HG02759 (cell line): ENCODE measurements around the gene RPL37A.
A peak's percentile ranks its signal among the peaks of the same experiment; 100 is the strongest.

Experiments used
- ATAC-seq: cut with Tn5 transposase; IDR thresholded peaks from one replicate; pipeline ENCODE4 v1.9.1; 2021; ENCODE audit warnings: mild to moderate bottlenecking, moderate library complexity; ENCODE audit not compliant: unreplicated experiment

RPL37A gene

GRCh38 chr2:216498379-216499352 lies at the start of gene RPL37A:
TSS of gene RPL37A (plus strand) at chr2:216498844. CDS start at chr2:216498875, 31 bp downstream.
- peak; percentile 89 for ATAC-seq

DNA sequence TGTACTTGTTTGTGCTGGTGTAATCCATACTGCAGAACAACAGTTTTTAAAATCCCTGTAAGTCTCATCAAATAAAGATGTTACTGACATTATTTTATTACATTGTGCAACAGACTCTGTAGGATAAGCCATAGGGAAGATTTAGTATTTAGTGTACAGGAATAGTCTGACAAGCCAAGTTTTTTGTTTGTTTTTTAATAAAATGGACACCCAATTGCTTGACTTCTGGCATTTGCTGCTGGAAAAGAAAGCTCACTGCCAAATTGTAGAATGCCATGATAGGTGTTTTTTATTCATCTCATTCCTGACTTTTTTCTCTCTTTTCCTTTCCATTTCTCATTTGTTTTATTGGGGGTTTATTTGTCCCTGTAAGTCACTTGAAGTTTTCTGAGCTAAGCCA lies 48.3 kb upstream of the RPL37A start:
- ATAC-seq = no peak

DNA sequence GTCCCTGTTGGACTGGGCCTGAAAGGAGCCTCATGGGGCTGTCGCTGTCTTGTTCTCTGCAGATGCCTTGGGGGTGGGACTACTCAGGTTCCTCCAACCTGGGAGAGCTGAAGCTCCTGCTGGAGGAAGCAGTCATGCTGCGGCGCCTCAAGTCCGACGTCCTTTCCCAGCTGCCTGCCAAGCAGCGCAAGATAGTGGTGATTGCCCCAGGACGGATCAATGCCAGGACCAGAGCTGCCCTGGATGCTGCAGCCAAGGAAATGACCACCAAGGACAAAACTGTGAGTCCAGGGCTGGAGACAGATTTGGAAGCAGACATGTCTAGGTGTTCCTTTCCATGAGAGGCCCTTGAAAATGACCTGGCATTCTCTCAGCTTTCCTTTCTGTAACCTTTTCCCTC lies 47.9 kb upstream of the RPL37A start:
- ATAC-seq = no peak

- no peak for ATAC-seq
These were observed 44.6 kb upstream of the RPL37A start for GRCh38 chr2:216453955-216454614.

GRCh38 chr2:216463148-216463547 lies 35.5 kb upstream of the RPL37A start:
- no peak for ATAC-seq

GRCh38 chr2:216464104-216464720 lies 34.4 kb upstream of the RPL37A start:
- no peak for ATAC-seq

GRCh38 chr2:216465579-216466195 lies 33.0 kb upstream of the RPL37A start:
- ATAC-seq = no peak

GRCh38 chr2:216467845-216468244 lies 30.8 kb upstream of the RPL37A start:
- no peak for ATAC-seq

GRCh38 chr2:216469661-216470060 lies 29.0 kb upstream of the RPL37A start:
- no peak for ATAC-seq

DNA sequence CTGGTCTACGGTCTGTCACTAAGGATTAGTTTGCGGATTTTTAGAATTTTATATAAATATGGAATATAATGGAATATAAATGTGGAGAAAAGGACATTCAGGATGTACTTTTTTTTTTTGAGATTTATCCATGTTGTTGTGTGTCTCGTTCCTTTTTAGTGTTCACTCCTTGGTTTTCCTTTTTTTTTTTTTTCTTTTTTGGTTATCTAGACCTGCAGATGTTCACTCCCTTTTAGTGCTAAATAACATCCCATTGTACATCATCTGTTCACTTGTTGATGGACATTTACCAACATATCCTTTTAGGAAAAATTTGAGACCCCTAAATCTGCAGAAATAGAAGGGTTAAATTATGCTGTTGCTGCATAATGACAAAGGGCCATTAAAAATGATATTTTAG lies 25.5 kb upstream of the RPL37A start:
- no peak for ATAC-seq

DNA sequence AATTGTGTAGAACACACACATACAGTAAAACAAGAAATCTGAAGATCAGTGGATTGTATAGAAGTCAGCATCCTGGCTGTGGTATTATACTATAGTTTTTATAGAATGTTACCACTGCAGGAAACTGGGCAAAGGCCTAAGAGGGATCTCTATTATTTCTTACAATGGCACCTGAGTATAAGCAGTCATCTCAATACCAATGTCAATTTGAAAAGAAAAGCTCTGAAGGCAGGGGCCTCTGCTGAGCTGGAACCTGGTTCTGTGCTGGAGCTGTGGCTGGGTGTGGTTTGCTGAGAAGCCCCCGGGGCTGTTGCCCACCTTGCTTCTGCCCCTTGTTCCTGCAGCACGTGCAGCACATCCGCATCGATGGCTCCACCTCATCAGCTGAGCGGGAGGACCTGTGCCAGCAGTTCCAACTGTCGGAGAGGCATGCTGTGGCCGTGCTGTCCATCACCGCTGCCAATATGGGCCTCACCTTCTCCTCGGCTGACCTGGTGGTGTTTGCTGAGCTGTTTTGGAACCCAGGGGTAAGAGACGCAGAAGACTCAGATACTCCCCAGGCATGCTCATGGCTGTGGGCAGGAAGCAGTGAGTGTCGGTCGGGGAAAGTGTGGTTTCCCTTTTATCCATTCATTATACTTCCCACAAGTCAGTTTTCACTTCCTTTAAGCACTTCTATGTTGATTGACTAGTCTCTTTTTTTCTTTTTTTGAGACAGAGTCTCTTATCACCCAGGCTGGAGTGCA lies 23.5 kb upstream of the RPL37A start:
- peak; percentile 69 for ATAC-seq

- ATAC-seq = no peak
These were observed 22.9 kb upstream of the RPL37A start for GRCh38 chr2:216475767-216476166.

- ATAC-seq = no peak
These were observed 21.2 kb upstream of the RPL37A start for GRCh38 chr2:216477283-216478035.

DNA sequence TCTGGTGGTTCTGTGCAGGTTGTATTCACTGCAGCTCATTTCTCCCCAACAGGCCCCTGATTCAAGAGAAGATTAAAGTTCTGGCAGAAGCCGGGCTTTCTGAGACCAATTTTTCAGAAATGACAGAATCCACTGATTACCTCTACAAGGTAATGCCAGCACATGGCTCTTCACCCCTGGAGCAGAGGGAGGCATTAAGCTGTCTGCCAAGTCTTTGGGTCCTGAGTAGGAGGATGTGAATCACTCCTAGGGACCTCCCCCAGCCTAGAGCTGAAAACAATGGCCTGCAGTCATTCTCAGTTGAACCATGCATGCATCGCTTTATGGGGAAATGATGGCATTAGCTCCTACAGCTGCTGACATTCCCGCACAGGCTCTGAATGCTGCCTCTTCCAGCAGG lies 20.5 kb upstream of the RPL37A start:
- ATAC-seq = peak; percentile 35

DNA sequence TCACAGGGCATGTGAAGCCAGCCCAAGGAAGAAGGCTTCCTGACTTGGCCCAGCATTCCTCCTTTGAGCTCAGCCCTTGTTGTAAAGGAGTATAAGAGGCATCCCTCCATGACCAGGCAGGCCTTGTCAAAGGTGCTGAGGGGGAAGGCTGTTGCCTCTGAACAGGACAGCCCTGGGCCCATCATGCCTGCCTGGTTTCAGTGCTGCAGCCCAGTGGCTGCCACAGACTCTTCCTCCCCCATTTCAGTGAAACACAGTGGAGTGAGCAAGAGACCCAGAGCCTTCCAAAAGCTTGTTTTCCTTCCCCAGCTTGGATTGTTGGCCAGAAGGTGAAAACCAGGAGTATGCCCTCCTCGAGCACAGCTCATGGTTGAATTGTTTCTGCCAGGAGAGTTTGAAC lies 19.9 kb upstream of the RPL37A start:
- ATAC-seq = no peak

DNA sequence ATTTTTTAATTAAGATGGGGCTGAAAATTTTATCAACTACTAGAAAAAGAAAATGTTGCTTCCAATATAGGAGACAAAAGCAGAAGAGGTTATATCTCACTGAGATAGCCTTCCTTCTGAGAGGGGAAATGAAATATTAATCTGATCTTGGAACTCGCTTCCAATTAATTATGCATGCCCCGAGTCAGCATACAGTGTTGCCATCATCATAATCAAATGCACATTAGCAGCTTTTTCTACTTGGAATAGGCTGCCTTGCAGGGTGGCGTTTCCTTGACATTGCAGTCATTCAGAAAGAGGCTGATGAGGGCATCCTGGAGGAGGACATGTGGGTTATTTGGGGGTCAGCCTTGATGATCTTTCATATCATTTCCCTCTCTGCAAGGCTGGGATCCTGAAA lies 18.4 kb upstream of the RPL37A start:
- ATAC-seq = no peak

- ATAC-seq = no peak
These were observed 16.0 kb upstream of the RPL37A start for GRCh38 chr2:216482640-216483039.

GRCh38 chr2:216485237-216485636 lies 13.4 kb upstream of the RPL37A start:
- ATAC-seq = no peak

- ATAC-seq = no peak
These were observed 12.9 kb upstream of the RPL37A start for GRCh38 chr2:216485745-216486144.

DNA sequence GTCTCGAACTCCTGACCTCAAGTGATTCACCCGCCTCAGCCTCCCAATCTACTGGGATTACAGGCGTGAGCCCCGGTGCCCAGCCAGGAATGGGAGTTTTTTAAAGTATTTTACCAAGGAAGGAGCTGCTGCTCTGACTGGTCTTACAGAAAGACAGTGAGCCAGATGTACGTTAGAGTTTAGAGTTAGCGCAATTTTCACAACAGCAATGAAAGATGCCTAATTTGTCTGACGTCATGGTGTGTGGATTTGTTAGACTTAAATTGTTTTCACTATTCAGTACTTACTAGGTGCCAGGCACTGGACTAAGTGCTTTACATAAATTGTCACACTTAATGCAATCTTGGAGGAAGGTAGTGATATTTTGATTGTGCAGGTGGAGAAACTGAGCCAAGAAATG lies 12.4 kb upstream of the RPL37A start:
- no peak for ATAC-seq
